ENCODE measurements around the gene GALNT10.

DNA sequence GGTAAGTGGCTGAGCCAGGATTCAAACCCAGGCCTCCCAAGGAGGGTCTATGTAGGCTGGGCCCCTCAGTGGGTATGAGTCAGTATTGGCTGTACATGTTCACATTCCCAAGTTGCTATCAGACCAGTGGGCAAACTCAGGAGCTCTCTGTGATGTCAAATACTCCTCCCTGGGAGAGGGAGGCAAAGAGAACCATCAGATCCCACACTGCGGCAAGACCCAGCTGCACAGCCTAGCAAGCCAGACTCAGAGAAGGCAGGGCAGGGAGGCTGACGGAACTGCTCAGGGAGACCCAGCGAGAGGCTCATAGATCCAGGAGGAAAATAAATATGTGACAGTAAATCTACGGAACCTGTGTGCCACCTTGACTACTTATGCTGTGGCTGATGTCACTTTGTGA is 212.7 kb downstream of the GALNT10 start:
- TF ChIP-seq, protein P1, sequence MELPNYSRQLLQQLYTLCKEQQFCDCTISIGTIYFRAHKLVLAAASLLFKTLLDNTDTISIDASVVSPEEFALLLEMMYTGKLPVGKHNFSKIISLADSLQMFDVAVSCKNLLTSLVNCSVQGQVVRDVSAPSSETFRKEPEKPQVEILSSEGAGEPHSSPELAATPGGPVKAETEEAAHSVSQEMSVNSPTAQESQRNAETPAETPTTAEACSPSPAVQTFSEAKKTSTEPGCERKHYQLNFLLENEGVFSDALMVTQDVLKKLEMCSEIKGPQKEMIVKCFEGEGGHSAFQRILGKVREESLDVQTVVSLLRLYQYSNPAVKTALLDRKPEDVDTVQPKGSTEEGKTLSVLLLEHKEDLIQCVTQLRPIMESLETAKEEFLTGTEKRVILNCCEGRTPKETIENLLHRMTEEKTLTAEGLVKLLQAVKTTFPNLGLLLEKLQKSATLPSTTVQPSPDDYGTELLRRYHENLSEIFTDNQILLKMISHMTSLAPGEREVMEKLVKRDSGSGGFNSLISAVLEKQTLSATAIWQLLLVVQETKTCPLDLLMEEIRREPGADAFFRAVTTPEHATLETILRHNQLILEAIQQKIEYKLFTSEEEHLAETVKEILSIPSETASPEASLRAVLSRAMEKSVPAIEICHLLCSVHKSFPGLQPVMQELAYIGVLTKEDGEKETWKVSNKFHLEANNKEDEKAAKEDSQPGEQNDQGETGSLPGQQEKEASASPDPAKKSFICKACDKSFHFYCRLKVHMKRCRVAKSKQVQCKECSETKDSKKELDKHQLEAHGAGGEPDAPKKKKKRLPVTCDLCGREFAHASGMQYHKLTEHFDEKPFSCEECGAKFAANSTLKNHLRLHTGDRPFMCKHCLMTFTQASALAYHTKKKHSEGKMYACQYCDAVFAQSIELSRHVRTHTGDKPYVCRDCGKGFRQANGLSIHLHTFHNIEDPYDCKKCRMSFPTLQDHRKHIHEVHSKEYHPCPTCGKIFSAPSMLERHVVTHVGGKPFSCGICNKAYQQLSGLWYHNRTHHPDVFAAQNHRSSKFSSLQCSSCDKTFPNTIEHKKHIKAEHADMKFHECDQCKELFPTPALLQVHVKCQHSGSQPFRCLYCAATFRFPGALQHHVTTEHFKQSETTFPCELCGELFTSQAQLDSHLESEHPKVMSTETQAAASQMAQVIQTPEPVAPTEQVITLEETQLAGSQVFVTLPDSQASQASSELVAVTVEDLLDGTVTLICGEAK (IDR thresholded peaks at IDR 0.05), result no peak
- TF ChIP-seq, protein P1 (CRISPR knock-in tag; IDR thresholded peaks at IDR 0.05), result no peak
- TF ChIP-seq MAFK (IDR thresholded peaks at IDR 0.05; ENCODE audit: low read length) (no peak), CTCF (IDR thresholded peaks at IDR 0.05 in 2 of 3, conservative IDR thresholded peaks at IDR 0.05 in 1 of 3; ENCODE audit: insufficient read depth in 2 of 3, low read depth in 1 of 3, low read length in 3 of 3) (no peak), CCNT2 (IDR thresholded peaks at IDR 0.05; ENCODE audit: borderline replicate concordance, extremely low read depth, insufficient read length, low read depth, low read length) (no peak), POLR2AphosphoS5 (IDR thresholded peaks at IDR 0.05; ENCODE audit: control insufficient read depth, insufficient read depth, low read depth, low read length) (no peak), CBX3 (IDR thresholded peaks at IDR 0.05; ENCODE audit: borderline replicate concordance in 1 of 2, low read length in 2 of 2) (no peak), CHD4 (IDR thresholded peaks at IDR 0.05; ENCODE audit: insufficient read depth, insufficient replicate concordance, low read depth, low read length, poor library complexity, severe bottlenecking) (no peak), CHD2 (IDR thresholded peaks at IDR 0.05; ENCODE audit: low read depth, low read length) (no peak)
- TF ChIP-seq, protein P2, sequence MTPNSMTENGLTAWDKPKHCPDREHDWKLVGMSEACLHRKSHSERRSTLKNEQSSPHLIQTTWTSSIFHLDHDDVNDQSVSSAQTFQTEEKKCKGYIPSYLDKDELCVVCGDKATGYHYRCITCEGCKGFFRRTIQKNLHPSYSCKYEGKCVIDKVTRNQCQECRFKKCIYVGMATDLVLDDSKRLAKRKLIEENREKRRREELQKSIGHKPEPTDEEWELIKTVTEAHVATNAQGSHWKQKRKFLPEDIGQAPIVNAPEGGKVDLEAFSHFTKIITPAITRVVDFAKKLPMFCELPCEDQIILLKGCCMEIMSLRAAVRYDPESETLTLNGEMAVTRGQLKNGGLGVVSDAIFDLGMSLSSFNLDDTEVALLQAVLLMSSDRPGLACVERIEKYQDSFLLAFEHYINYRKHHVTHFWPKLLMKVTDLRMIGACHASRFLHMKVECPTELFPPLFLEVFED (CRISPR knock-in tag; conservative IDR thresholded peaks at IDR 0.05), result no peak
- TF ChIP-seq, protein P3, sequence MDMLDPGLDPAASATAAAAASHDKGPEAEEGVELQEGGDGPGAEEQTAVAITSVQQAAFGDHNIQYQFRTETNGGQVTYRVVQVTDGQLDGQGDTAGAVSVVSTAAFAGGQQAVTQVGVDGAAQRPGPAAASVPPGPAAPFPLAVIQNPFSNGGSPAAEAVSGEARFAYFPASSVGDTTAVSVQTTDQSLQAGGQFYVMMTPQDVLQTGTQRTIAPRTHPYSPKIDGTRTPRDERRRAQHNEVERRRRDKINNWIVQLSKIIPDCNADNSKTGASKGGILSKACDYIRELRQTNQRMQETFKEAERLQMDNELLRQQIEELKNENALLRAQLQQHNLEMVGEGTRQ (CRISPR knock-in tag; IDR thresholded peaks at IDR 0.05), result no peak
- TF ChIP-seq, protein P4, sequence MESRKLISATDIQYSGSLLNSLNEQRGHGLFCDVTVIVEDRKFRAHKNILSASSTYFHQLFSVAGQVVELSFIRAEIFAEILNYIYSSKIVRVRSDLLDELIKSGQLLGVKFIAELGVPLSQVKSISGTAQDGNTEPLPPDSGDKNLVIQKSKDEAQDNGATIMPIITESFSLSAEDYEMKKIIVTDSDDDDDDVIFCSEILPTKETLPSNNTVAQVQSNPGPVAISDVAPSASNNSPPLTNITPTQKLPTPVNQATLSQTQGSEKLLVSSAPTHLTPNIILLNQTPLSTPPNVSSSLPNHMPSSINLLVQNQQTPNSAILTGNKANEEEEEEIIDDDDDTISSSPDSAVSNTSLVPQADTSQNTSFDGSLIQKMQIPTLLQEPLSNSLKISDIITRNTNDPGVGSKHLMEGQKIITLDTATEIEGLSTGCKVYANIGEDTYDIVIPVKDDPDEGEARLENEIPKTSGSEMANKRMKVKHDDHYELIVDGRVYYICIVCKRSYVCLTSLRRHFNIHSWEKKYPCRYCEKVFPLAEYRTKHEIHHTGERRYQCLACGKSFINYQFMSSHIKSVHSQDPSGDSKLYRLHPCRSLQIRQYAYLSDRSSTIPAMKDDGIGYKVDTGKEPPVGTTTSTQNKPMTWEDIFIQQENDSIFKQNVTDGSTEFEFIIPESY (CRISPR knock-in tag; IDR thresholded peaks at IDR 0.05), result no peak

Data from K562 (cell line).